SU-DHL-6 (cell line): ENCODE data around the gene B4GALNT3.

ENCODE experiments used
- H2AFZ ChIP-seq: fragments of 200-600 bp; sonication (generic); 2 replicates; pipeline ENCODE4 v1.6.1; 2014; ENCODE audit warnings: low read depth, mild to moderate bottlenecking, moderate library complexity, mixed read lengths, antibody characterized with exemption, low read length; ENCODE audit not compliant: severe bottlenecking
- H3F3A ChIP-seq: fragments of 200-600 bp; shearing (Covaris generic); 2 replicates; pipeline ENCODE4 v1.6.0; 2016; ENCODE audit warnings: antibody characterized with exemption, mild to moderate bottlenecking; ENCODE audit not compliant: insufficient read depth
- H3K27ac ChIP-seq: fragments of 200-600 bp; sonication (generic); 2 replicates; pipeline ENCODE4 v1.5.1; 2016; ENCODE audit warnings: low read depth, mild to moderate bottlenecking, low read length, moderate library complexity, mixed read lengths
- H3K27me3 ChIP-seq: fragments of 200-600 bp; sonication (generic), shearing (Covaris generic); 2 replicates; pipeline ENCODE4 v1.6.0; 2014; ENCODE audit warnings: mild to moderate bottlenecking, low read length
- H3K36me3 ChIP-seq: fragments of 200-600 bp; sonication (generic); 2 replicates; pipeline ENCODE4 v1.6.1; 2014; ENCODE audit warnings: mild to moderate bottlenecking, low read length, mixed read lengths
- H3K4me2 ChIP-seq: fragments of 300-600, 200-600 bp; shearing (Covaris generic), sonication (generic); 2 replicates; pipeline ENCODE4 v1.6.0; 2014; ENCODE audit warnings: low read length, low read depth, mild to moderate bottlenecking; ENCODE audit not compliant: poor library complexity, severe bottlenecking
- H3K4me3 ChIP-seq: fragments of 200-600 bp; sonication (generic); 2 replicates; pipeline ENCODE4 v1.5.1; 2014; ENCODE audit warnings: antibody characterized with exemption, low read length, mild to moderate bottlenecking, mixed read lengths; ENCODE audit not compliant: insufficient read depth, poor library complexity, severe bottlenecking
- H3K79me2 ChIP-seq: fragments of 200-600 bp; sonication (generic); 2 replicates; pipeline ENCODE4 v1.6.1; 2014; ENCODE audit warnings: mild to moderate bottlenecking, low read length, moderate library complexity; ENCODE audit not compliant: insufficient read depth
- H3K9ac ChIP-seq: fragments of 200-600 bp; sonication (generic); 2 replicates; pipeline ENCODE4 v1.7.0; 2014; ENCODE audit warnings: mild to moderate bottlenecking, low read length
- H3K9me2 ChIP-seq: fragments of 200-600 bp; sonication (generic); replicated peaks from 2 replicates; pipeline ENCODE4 v1.6.1; 2014; ENCODE audit warnings: low read length; ENCODE audit not compliant: insufficient read depth
- H3K9me3 ChIP-seq: fragments of 200-600 bp; sonication (generic); 2 replicates; pipeline ENCODE4 v1.6.1; 2014; ENCODE audit warnings: low read length, mixed read lengths; ENCODE audit not compliant: insufficient read depth
- H4K20me1 ChIP-seq: fragments of 200-600 bp; sonication (generic); 2 replicates; pipeline ENCODE4 v1.6.1; 2014; ENCODE audit warnings: low read depth, mild to moderate bottlenecking, antibody characterized with exemption, low read length, moderate library complexity, mixed read lengths
- CTCF ChIP-seq: fragments of 200-600 bp; sonication (generic); IDR thresholded peaks from one replicate; pipeline ENCODE4 v1.5.1; 2017; ENCODE audit warnings: antibody characterized with exemption, mild to moderate bottlenecking, low read length, moderate library complexity; ENCODE audit not compliant: insufficient read depth, poor library complexity, severe bottlenecking
- EZH2phosphoT487 ChIP-seq: fragments of 200-600 bp; sonication (generic), shearing (Covaris generic); conservative IDR thresholded peaks from 2 replicates; pipeline ENCODE4 v1.6.1; 2018; ENCODE audit warnings: mild to moderate bottlenecking, antibody characterized with exemption, low read length, moderate library complexity, mixed read lengths

Gene B4GALNT3

GRCh38 chr12:552466-552865 lies 92.7 kb downstream of the B4GALNT3 start:
- TF ChIP-seq CTCF = no peak
- Histone ChIP-seq H3K27me3 (no peaks in the 10 kb centered on the region), H3K9me2 (no peaks in the 10 kb centered on the region), H3K27ac (no peak overlapping the region), H3K9me3 (no peaks in the 10 kb centered on the region), H3K4me3 (no peak overlapping the region), H3F3A (no peaks in the 10 kb centered on the region), H3K4me2 (no peak overlapping the region), H2AFZ (no peak overlapping the region), H3K9ac (no peak overlapping the region), H3K79me2 (no peaks in the 10 kb centered on the region), H4K20me1 (no peaks in the 10 kb centered on the region), H3K36me3 (no peaks in the 10 kb centered on the region)

- Histone ChIP-seq H3K9me3 (no peaks in the 10 kb centered on the region), H3K27me3 (no peaks in the 10 kb centered on the region), H3K9me2 (no peaks in the 10 kb centered on the region), H2AFZ (no peak overlapping the region), H3K27ac (no peak overlapping the region), H3K79me2 (no peaks in the 10 kb centered on the region), H3K36me3 (no peaks in the 10 kb centered on the region), H4K20me1 (no peaks in the 10 kb centered on the region), H3K9ac (no peak overlapping the region), H3F3A (no peaks in the 10 kb centered on the region), H3K4me3 (no peak overlapping the region), H3K4me2 (no peak overlapping the region)
- no peak for TF ChIP-seq EZH2phosphoT487
Measured at GRCh38 chr12:553216-554000, 93.7 kb downstream of the B4GALNT3 start.

- H3K4me2 ChIP-seq = no peak overlapping the region
- H3K4me3 ChIP-seq = no peak overlapping the region
- no peaks in the 10 kb centered on the region for H3K9me3 ChIP-seq
- no peak overlapping the region for H2AFZ ChIP-seq
- no peak overlapping the region for H3K27ac ChIP-seq
- H3K9ac ChIP-seq = no peak overlapping the region
- H3K79me2 ChIP-seq = no peaks in the 10 kb centered on the region
- no peaks in the 10 kb centered on the region for H3K9me2 ChIP-seq
- no peaks in the 10 kb centered on the region for H3K27me3 ChIP-seq
- no peak for TF ChIP-seq EZH2phosphoT487
- no peak for TF ChIP-seq CTCF
- no peaks in the 10 kb centered on the region for H4K20me1 ChIP-seq
- no peaks in the 10 kb centered on the region for H3F3A ChIP-seq
- no peaks in the 10 kb centered on the region for H3K36me3 ChIP-seq
Measured at GRCh38 chr12:554001-554285, 94.2 kb downstream of the B4GALNT3 start.

GRCh38 chr12:556498-556897 lies 96.8 kb downstream of the B4GALNT3 start:
- Histone ChIP-seq H3K27me3 (no peaks in the 10 kb centered on the region), H3K27ac (no peak overlapping the region), H3K9me2 (no peaks in the 10 kb centered on the region), H3K4me3 (no peak overlapping the region), H3K9ac (no peak overlapping the region), H4K20me1 (no peaks in the 10 kb centered on the region), H3K79me2 (no peaks in the 10 kb centered on the region), H2AFZ (no peak overlapping the region), H3K9me3 (no peaks in the 10 kb centered on the region), H3F3A (no peaks in the 10 kb centered on the region), H3K4me2 (no peak overlapping the region), H3K36me3 (no peaks in the 10 kb centered on the region)
- TF ChIP-seq EZH2phosphoT487 (no peak), CTCF (no peak)
